SK-N-SH treated with all-trans-retinoic acid at 6 μM for 48 hours (cell line): ENCODE data around the gene REPIN1.

Experiments
- ATAC-seq: fragments of 200-7000 bp; cut with Tn5 transposase; 3 replicates; pipeline ENCODE4 v1.9.1; 2020; ENCODE audit warnings: mild to moderate bottlenecking, moderate library complexity
- ARNTL ChIP-seq: fragments of 450-650 bp; formaldehyde crosslinking; IDR thresholded peaks from 2 replicates; pipeline ENCODE4 v1.5.0; 2020; ENCODE audit warnings: low read depth, mild to moderate bottlenecking, moderate library complexity, borderline replicate concordance
- BACH2 ChIP-seq: fragments of 250-450 bp; sonication (Bioruptor Pico); IDR thresholded peaks from 2 replicates; pipeline ENCODE4 v1.9.0; 2021; ENCODE audit warnings: mild to moderate bottlenecking, borderline replicate concordance
- CSDC2 ChIP-seq: fragments of 250-450 bp; sonication (Bioruptor Pico); IDR thresholded peaks from 2 replicates; pipeline ENCODE4 v1.5.0; 2020; ENCODE audit warnings: mild to moderate bottlenecking, moderate library complexity
- ESRRG ChIP-seq: fragments of 250-450 bp; sonication (Bioruptor Pico); IDR thresholded peaks from 2 replicates; pipeline ENCODE4 v1.6.1; 2021; ENCODE audit warnings: mild to moderate bottlenecking
- GLIS3 ChIP-seq: fragments of 250-450 bp; sonication (Bioruptor Pico); IDR thresholded peaks from 2 replicates; pipeline ENCODE4 v1.5.0; 2020; ENCODE audit warnings: mild to moderate bottlenecking, moderate library complexity
- ISL1 ChIP-seq: fragments of 250-450 bp; sonication (Bioruptor Pico); IDR thresholded peaks from 2 replicates; pipeline ENCODE4 v2.1.2; 2022; ENCODE audit warnings: mild to moderate bottlenecking, moderate library complexity
- OSR1 ChIP-seq: fragments of 250-450 bp; sonication (Bioruptor Pico); IDR thresholded peaks from 2 replicates; pipeline ENCODE4 v1.8.0; 2022; ENCODE audit warnings: moderate library complexity, mild to moderate bottlenecking, inconsistent platforms
- PATZ1 ChIP-seq: fragments of 250-450 bp; sonication (Bioruptor Pico); IDR thresholded peaks from 2 replicates; pipeline ENCODE4 v1.8.0; 2020; ENCODE audit warnings: mild to moderate bottlenecking, moderate library complexity, borderline replicate concordance
- POU6F1 ChIP-seq: fragments of 250-450 bp; sonication (Bioruptor Pico); IDR thresholded peaks from 2 replicates; pipeline ENCODE4 v1.8.0; 2021; ENCODE audit warnings: low read depth, mild to moderate bottlenecking, moderate library complexity, borderline replicate concordance
- PPARA ChIP-seq: fragments of 250-450 bp; sonication (Bioruptor Pico); IDR thresholded peaks from 2 replicates; pipeline ENCODE4 v1.5.0; 2020; ENCODE audit warnings: mild to moderate bottlenecking, borderline replicate concordance
- RARB ChIP-seq: fragments of 250-450 bp; sonication (Bioruptor Pico); IDR thresholded peaks from 2 replicates; pipeline ENCODE4 v1.8.0; 2021; ENCODE audit warnings: mild to moderate bottlenecking, moderate library complexity
- SNAI2 ChIP-seq: fragments of 250-450 bp; sonication (Bioruptor Pico); IDR thresholded peaks from 2 replicates; pipeline ENCODE4 v1.5.0; 2020; ENCODE audit warnings: mild to moderate bottlenecking, moderate library complexity
- TCF4 ChIP-seq: fragments of 250-450 bp; sonication (Bioruptor Pico); IDR thresholded peaks from 2 replicates; pipeline ENCODE4 v1.8.0; 2021; ENCODE audit warnings: mild to moderate bottlenecking, moderate library complexity, borderline replicate concordance
- TOX ChIP-seq: fragments of 250-450 bp; sonication (Bioruptor Pico); IDR thresholded peaks from 2 replicates; pipeline ENCODE4 v1.8.0; 2021; ENCODE audit warnings: mild to moderate bottlenecking, moderate library complexity, borderline replicate concordance
- ZC3H10 ChIP-seq: fragments of 250-450 bp; sonication (Bioruptor Pico); IDR thresholded peaks from 2 replicates; pipeline ENCODE4 v1.5.1; 2021; ENCODE audit warnings: mild to moderate bottlenecking, moderate library complexity
- ZFP3 ChIP-seq: fragments of 250-450 bp; sonication (Bioruptor Pico); IDR thresholded peaks from 2 replicates; pipeline ENCODE4 v1.5.0; 2020; ENCODE audit warnings: mild to moderate bottlenecking, moderate library complexity
- ZFP30 ChIP-seq: fragments of 450-650 bp; formaldehyde crosslinking; IDR thresholded peaks from 2 replicates; pipeline ENCODE4 v1.5.0; 2022; ENCODE audit warnings: mild to moderate bottlenecking, moderate library complexity
- ZNF565 ChIP-seq: fragments of 450-650 bp; formaldehyde crosslinking; conservative IDR thresholded peaks from 2 replicates; pipeline ENCODE4 v1.5.0; 2020; ENCODE audit warnings: low read depth, mild to moderate bottlenecking, moderate library complexity
- ZNF70 ChIP-seq: fragments of 450-650 bp; formaldehyde crosslinking; IDR thresholded peaks from 2 replicates; pipeline ENCODE4 v1.5.0; 2020; ENCODE audit warnings: mild to moderate bottlenecking, moderate library complexity
- ZNF8 ChIP-seq: fragments of 450-650 bp; formaldehyde crosslinking; IDR thresholded peaks from 2 replicates; pipeline ENCODE4 v1.5.0; 2020; ENCODE audit warnings: mild to moderate bottlenecking, moderate library complexity
- TF ChIP-seq, protein P1 (sequence below): fragments of 250-450 bp; sonication (Bioruptor Pico); IDR thresholded peaks from 2 replicates; pipeline ENCODE4 v1.5.1; 2020; ENCODE audit warnings: low read depth, mild to moderate bottlenecking, moderate library complexity
- TF ChIP-seq, protein P2 (sequence below): fragments of 250-450 bp; sonication (Bioruptor Pico); IDR thresholded peaks from 2 replicates; pipeline ENCODE4 v1.5.0; 2020; ENCODE audit warnings: mild to moderate bottlenecking, moderate library complexity
- TF ChIP-seq, protein P3 (sequence below): fragments of 250-450 bp; sonication (Bioruptor Pico); IDR thresholded peaks from 2 replicates; pipeline ENCODE4 v1.5.1; 2021; ENCODE audit warnings: mild to moderate bottlenecking, moderate library complexity

Gene REPIN1

GRCh38 chr7:150365673-150366398 is 2.8 kb upstream of the REPIN1 start:
- no peak for TF ChIP-seq SNAI2 (CRISPR knock-in tag)
- no peak for ATAC-seq

- ATAC-seq, result no peak
- TF ChIP-seq ZFP3 (CRISPR knock-in tag) (no peak), GLIS3 (CRISPR knock-in tag) (0 out of 2 replicates have a peak, but pooled peaks have one; percentile 6), SNAI2 (CRISPR knock-in tag) (peak; percentile 97)
Measured at GRCh38 chr7:150367677-150368095, 936 bp upstream of the REPIN1 start.

DNA sequence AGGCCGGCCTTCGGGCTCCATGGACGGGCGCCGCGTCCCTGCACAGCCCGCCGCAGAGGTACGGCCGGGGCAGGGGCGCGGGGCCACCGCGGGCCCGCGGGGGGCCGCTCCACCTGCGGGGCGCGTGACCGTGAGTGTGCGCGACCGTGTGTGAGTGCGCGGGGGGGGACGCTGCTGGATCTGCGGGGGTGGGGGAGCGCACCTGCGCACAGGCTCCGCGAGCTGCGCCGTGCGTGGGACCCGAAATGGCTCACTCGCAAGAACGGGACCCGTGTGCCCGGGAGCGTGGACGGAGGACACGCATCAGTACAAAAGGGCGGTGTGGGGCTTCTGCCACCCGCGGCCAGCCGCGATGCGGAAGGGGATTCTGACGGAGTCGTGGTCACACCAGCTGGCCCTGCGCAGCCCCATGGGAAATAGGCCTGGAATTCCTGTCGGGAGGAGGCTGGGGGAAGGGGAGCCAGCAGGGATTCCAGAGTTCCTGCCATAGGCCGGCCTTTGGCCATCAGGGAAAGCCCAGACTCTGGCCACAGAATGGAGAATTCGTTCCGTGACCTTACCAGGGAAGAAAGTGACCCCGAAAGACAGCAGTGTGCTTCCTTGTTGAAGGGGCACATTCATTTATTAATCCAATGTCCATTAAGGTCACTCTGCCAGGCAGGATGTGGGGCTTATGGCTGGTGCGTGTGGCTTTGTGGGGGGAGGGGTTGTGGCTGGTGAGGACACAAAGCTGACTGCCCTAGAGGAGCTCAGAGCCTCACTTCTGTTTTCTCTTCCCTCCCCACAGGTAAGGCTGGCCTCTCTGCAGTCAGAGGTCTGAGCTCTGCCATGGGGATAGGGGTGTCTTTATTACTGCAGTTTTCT is 494 bp downstream of the REPIN1 start:
- TF ChIP-seq POU6F1 (CRISPR knock-in tag), result no peak
- TF ChIP-seq, protein P1, sequence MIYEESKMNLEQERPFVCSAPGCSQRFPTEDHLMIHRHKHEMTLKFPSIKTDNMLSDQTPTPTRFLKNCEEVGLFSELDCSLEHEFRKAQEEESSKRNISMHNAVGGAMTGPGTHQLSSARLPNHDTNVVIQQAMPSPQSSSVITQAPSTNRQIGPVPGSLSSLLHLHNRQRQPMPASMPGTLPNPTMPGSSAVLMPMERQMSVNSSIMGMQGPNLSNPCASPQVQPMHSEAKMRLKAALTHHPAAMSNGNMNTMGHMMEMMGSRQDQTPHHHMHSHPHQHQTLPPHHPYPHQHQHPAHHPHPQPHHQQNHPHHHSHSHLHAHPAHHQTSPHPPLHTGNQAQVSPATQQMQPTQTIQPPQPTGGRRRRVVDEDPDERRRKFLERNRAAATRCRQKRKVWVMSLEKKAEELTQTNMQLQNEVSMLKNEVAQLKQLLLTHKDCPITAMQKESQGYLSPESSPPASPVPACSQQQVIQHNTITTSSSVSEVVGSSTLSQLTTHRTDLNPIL (CRISPR knock-in tag), result no peak
- TF ChIP-seq PPARA (CRISPR knock-in tag), result no peak
- no peak for TF ChIP-seq ZNF565 (CRISPR knock-in tag)
- peak; percentile 28; the same call in 1 of the 2 replicates for TF ChIP-seq PATZ1 (CRISPR knock-in tag)
- TF ChIP-seq GLIS3 (CRISPR knock-in tag), result no peak
- TF ChIP-seq TOX, result no peak
- TF ChIP-seq ZNF70 (CRISPR knock-in tag), result peak; percentile 46; the same call in 1 of the 2 replicates
- TF ChIP-seq, protein P2, sequence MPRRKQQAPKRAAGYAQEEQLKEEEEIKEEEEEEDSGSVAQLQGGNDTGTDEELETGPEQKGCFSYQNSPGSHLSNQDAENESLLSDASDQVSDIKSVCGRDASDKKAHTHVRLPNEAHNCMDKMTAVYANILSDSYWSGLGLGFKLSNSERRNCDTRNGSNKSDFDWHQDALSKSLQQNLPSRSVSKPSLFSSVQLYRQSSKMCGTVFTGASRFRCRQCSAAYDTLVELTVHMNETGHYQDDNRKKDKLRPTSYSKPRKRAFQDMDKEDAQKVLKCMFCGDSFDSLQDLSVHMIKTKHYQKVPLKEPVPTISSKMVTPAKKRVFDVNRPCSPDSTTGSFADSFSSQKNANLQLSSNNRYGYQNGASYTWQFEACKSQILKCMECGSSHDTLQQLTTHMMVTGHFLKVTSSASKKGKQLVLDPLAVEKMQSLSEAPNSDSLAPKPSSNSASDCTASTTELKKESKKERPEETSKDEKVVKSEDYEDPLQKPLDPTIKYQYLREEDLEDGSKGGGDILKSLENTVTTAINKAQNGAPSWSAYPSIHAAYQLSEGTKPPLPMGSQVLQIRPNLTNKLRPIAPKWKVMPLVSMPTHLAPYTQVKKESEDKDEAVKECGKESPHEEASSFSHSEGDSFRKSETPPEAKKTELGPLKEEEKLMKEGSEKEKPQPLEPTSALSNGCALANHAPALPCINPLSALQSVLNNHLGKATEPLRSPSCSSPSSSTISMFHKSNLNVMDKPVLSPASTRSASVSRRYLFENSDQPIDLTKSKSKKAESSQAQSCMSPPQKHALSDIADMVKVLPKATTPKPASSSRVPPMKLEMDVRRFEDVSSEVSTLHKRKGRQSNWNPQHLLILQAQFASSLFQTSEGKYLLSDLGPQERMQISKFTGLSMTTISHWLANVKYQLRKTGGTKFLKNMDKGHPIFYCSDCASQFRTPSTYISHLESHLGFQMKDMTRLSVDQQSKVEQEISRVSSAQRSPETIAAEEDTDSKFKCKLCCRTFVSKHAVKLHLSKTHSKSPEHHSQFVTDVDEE (CRISPR knock-in tag), result no peak
- TF ChIP-seq, protein P3, sequence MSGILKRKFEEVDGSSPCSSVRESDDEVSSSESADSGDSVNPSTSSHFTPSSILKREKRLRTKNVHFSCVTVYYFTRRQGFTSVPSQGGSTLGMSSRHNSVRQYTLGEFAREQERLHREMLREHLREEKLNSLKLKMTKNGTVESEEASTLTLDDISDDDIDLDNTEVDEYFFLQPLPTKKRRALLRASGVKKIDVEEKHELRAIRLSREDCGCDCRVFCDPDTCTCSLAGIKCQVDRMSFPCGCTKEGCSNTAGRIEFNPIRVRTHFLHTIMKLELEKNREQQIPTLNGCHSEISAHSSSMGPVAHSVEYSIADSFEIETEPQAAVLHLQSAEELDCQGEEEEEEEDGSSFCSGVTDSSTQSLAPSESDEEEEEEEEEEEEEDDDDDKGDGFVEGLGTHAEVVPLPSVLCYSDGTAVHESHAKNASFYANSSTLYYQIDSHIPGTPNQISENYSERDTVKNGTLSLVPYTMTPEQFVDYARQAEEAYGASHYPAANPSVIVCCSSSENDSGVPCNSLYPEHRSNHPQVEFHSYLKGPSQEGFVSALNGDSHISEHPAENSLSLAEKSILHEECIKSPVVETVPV, result no peak
- no peak; the same call in 1 of the 2 replicates for TF ChIP-seq ZC3H10 (CRISPR knock-in tag)
- peak; percentile 67; the same call in 1 of the 2 replicates for TF ChIP-seq TCF4 (CRISPR knock-in tag)
- no peak for TF ChIP-seq ZNF8 (CRISPR knock-in tag)
- no peak for TF ChIP-seq ISL1 (CRISPR knock-in tag)
- no peak for TF ChIP-seq RARB (CRISPR knock-in tag)
- no peak for TF ChIP-seq BACH2 (CRISPR knock-in tag)
- no peak for TF ChIP-seq OSR1
- no peak for TF ChIP-seq ESRRG (CRISPR knock-in tag)
- no peak for TF ChIP-seq SNAI2 (CRISPR knock-in tag)
- TF ChIP-seq ZFP3 (CRISPR knock-in tag), result peak; percentile 47; the same call in 1 of the 2 replicates
- no peak for TF ChIP-seq ARNTL
- no peak for TF ChIP-seq ZFP30
- TF ChIP-seq CSDC2 (CRISPR knock-in tag), result no peak; the same call in 1 of the 2 replicates
- peak; percentile 81 for ATAC-seq
